Measurements from ENCODE around the gene PIGM.
A peak's percentile ranks its signal among the peaks of the same experiment; 100 is the strongest.

The PIGM gene

DNA sequence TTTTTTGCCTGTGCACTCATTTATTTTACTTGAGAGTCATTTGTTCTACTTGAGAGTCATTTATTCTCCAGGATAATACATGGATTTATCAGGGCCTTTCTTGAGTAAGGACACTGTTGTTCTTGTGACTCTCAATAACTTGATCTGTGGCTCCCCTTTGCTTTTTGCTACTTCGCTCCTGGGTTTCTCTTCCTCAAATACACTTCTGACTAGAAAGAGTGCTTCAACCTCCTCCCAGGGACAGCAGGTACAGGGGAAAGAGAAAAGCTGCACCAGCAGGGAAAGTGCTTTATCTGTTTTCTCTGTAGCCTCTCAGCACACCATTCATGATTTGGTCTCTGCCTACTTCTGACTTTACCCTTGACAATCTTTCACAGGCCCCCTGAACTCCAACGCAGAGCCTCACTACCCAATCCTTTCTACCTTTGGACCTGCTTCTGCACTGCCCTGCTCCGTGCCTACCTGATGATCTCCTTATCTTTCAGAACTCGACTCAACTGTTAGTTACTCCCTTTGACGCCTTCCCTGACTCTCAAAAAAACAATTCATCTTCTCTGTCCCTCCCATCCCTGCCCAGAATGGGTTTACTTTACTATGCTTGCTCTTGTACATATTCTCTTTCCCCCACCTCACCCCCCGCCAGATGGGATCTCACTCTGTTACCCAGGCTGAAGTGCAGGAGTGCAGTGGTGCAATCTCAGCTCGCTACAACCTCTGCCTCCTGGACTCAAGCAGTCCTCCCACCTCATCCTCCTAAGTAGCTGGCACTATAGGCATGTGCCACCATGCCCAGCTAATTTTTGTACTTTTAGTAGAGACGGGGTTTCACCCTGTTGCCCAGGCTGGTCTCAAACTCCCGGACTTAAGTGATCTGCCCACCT lies 15.6 kb upstream of the PIGM start:
- DNase-seq (ENCODE audit: low read depth in 1 of 2, low spot score in 1 of 2) = no peak
- Histone ChIP-seq H3K27ac (replicated peaks) (no peak overlapping the region), H3K27me3 (ENCODE audit: insufficient read depth, poor library complexity, severe bottlenecking) (peaks cover 12% of the 10 kb centered on the region), H3K4me3 (replicated peaks; ENCODE audit: insufficient read depth, low read length) (peak overlapping the region; percentile 26)
- no peak for TF ChIP-seq CTCF (IDR thresholded peaks at IDR 0.05; ENCODE audit: insufficient read depth, low read length)

GRCh38 chr1:160046494-160047110 lies 14.8 kb upstream of the PIGM start:
- Histone ChIP-seq H3K4me3 (replicated peaks; ENCODE audit: insufficient read depth, low read length) (peak overlapping the region; percentile 26), H3K27ac (replicated peaks) (no peak overlapping the region), H3K27me3 (ENCODE audit: insufficient read depth, poor library complexity, severe bottlenecking) (peaks cover 5% of the 10 kb centered on the region)
- TF ChIP-seq POLR2AphosphoS5 (IDR thresholded peaks at IDR 0.05; ENCODE audit: low read depth) (peak; percentile 41; the same call in 1 of the 2 replicates), CTCF (IDR thresholded peaks at IDR 0.05; ENCODE audit: insufficient read depth, low read length) (peak; percentile 16), GABPA (IDR thresholded peaks at IDR 0.05; ENCODE audit: low read depth) (no peak)
- peak in 1 of 2 experiments; percentile 39 for DNase-seq (ENCODE audit: low read depth in 1 of 2, low spot score in 1 of 2)

DNA sequence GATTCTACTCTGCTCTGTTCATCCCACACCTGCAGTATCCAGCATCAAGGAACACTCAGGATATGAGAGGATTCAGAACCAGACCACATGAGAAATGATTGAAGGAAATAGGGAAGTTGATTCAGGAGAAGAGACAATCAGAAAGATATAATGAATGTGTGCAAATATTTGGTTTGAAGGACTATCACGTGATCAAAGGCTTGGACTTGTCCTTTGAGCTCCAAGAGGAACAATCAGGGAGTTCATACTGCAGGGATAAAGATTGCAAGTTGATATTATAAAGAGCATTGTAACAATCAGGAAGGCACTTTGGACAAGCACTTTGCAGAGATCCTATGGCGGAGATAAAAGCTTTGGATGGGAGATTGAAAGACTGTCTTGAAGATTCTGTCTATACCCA lies 13.9 kb upstream of the PIGM start:
- Histone ChIP-seq H3K4me3 (replicated peaks; ENCODE audit: insufficient read depth, low read length) (no peak overlapping the region), H3K27ac (replicated peaks) (no peak overlapping the region), H3K27me3 (ENCODE audit: insufficient read depth, poor library complexity, severe bottlenecking) (peaks cover 2% of the 10 kb centered on the region)
- no peak for DNase-seq (ENCODE audit: low read depth in 1 of 2, low spot score in 1 of 2)
- TF ChIP-seq GABPA (IDR thresholded peaks at IDR 0.05; ENCODE audit: low read depth) (no peak), REST (IDR thresholded peaks at IDR 0.05; ENCODE audit: insufficient replicate concordance, low read depth) (no peak), SPI1 (IDR thresholded peaks at IDR 0.05; ENCODE audit: borderline replicate concordance, low read depth) (no peak), CTCF (IDR thresholded peaks at IDR 0.05; ENCODE audit: insufficient read depth, low read length) (no peak)

DNA sequence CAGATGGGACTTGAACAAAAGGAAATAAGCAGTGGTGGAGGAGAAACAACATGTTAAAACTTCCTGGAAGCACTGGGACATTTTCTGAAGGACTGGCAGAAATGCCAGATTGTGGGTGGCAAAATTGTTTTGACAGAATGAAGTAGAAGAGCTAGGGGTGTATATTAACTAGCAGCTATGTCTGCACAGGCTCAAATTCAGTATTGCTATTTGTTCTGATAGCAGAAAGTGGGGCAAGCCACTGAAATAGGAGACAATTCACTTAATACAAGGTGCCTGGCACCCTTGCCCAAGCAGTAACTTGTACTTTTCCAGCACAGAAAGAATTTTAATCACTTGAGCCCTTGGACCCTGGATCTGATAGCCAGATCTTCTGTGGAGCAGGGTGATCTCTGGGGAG lies 11.8 kb upstream of the PIGM start:
- Histone ChIP-seq H3K27me3 (ENCODE audit: insufficient read depth, poor library complexity, severe bottlenecking) (peaks cover 2% of the 10 kb centered on the region), H3K4me3 (replicated peaks; ENCODE audit: insufficient read depth, low read length) (no peak overlapping the region), H3K27ac (replicated peaks) (no peak overlapping the region)
- no peak for TF ChIP-seq CTCF (IDR thresholded peaks at IDR 0.05; ENCODE audit: insufficient read depth, low read length)
- TF ChIP-seq POLR2AphosphoS5 (IDR thresholded peaks at IDR 0.05; ENCODE audit: low read depth) = no peak
- no peak for TF ChIP-seq SPI1 (IDR thresholded peaks at IDR 0.05; ENCODE audit: borderline replicate concordance, low read depth)
- no peak for TF ChIP-seq REST (IDR thresholded peaks at IDR 0.05; ENCODE audit: insufficient replicate concordance, low read depth)
- no peak for TF ChIP-seq GABPA (IDR thresholded peaks at IDR 0.05; ENCODE audit: low read depth)
- no peak for DNase-seq (ENCODE audit: low read depth in 1 of 2, low spot score in 1 of 2)
